ENCODE data around the gene SUMO1.

- no peak for TF ChIP-seq TAF1 (IDR thresholded peaks at IDR 0.05; ENCODE audit: borderline replicate concordance, insufficient read depth, low read length)
- no peak for TF ChIP-seq REST (IDR thresholded peaks at IDR 0.05; ENCODE audit: insufficient read depth in 1 of 2, low read depth in 2 of 2, low read length in 2 of 2)
- TF ChIP-seq POLR2AphosphoS5 (IDR thresholded peaks at IDR 0.05; ENCODE audit: low read depth, low read length): no peak
Measured at GRCh38 chr2:202187570-202187969, 50.8 kb downstream of the SUMO1 start.

Measured in PFSK-1 (cell line).